SW 1271 (cell line): ENCODE results near the gene IRF4.

Experiments used
- DNase-seq, 2 experiments: peaks; one replicate each; lab custom pipeline; 2025; lab: John Stamatoyannopoulos, UW

Gene IRF4

GRCh38 chr6:398558-399078 lies 7.1 kb downstream of the IRF4 start:
- no peak for DNase-seq

- DNase-seq = no peak
Measured at GRCh38 chr6:399785-400534, 8.4 kb downstream of the IRF4 start.

GRCh38 chr6:400815-401214 lies 9.3 kb downstream of the IRF4 start:
- no peak for DNase-seq

GRCh38 chr6:401239-401993 lies 9.9 kb downstream of the IRF4 start:
- no peak for DNase-seq

GRCh38 chr6:401994-402640 lies 10.6 kb downstream of the IRF4 start:
- no peak for DNase-seq

GRCh38 chr6:402901-403658 lies 11.5 kb downstream of the IRF4 start:
- no peak for DNase-seq

GRCh38 chr6:403659-404655 lies 12.4 kb downstream of the IRF4 start:
- no peak for DNase-seq

- DNase-seq = no peak
Measured at GRCh38 chr6:404685-405423, 13.3 kb downstream of the IRF4 start.

GRCh38 chr6:408148-408547 lies 16.6 kb downstream of the IRF4 start:
- DNase-seq = no peak

GRCh38 chr6:408599-409102 lies 17.1 kb downstream of the IRF4 start:
- DNase-seq = peak; percentile 8 to 34

GRCh38 chr6:409370-409972 lies 17.9 kb downstream of the IRF4 start:
- DNase-seq = no peak

- no peak for DNase-seq
Measured at GRCh38 chr6:410555-411395, 19.2 kb downstream of the IRF4 start.

- DNase-seq = no peak
Measured at GRCh38 chr6:411402-412145, 20.0 kb downstream of the IRF4 start.

- DNase-seq = no peak
Measured at GRCh38 chr6:412146-412886, 20.8 kb downstream of the IRF4 start.

- DNase-seq = no peak
Measured at GRCh38 chr6:414447-414846, 22.9 kb downstream of the IRF4 start.

GRCh38 chr6:415087-415486 lies 23.5 kb downstream of the IRF4 start:
- no peak for DNase-seq

- no peak for DNase-seq
Measured at GRCh38 chr6:421211-421610, 29.7 kb downstream of the IRF4 start.
